Lower leg skin (tissue), 3 donors: Measurements from ENCODE around the gene RNF213.

Source experiments
- POLR2A ChIP-seq, 2 donors: fragments of 450-650 bp; IDR thresholded peaks; one replicate each; pipeline ENCODE4 v1.6.1; 2016 to 2017; ENCODE audit warnings: antibody characterized with exemption in 2 of 2, mild to moderate bottlenecking in 1 of 2, moderate library complexity in 1 of 2
- TF ChIP-seq, protein P1 (sequence below), 3 donors: fragments of 450-650 bp; IDR thresholded peaks; one replicate each; pipeline ENCODE4 v1.5.1; 2016; ENCODE audit warnings: antibody characterized with exemption in 3 of 3, mild to moderate bottlenecking in 3 of 3, moderate library complexity in 2 of 3

DNA sequence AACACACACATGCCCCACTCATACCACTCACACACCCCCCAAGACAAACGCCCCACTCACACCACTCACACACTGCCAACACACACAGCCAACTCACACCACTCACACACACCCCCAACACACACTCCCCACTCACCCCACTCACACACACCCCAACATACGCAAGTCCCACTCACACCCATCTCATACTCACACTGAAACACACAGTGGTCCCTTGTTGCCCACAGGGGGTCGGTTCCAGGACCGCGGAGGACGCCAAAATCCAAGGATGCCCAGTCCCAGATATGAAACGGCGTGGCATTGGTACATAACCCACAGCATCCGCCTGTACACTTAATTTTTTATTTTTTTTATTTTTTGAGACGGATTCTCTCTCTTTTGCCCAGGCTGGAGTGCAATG, 20.9 kb downstream of the RNF213 start:
- TF ChIP-seq, protein P1, sequence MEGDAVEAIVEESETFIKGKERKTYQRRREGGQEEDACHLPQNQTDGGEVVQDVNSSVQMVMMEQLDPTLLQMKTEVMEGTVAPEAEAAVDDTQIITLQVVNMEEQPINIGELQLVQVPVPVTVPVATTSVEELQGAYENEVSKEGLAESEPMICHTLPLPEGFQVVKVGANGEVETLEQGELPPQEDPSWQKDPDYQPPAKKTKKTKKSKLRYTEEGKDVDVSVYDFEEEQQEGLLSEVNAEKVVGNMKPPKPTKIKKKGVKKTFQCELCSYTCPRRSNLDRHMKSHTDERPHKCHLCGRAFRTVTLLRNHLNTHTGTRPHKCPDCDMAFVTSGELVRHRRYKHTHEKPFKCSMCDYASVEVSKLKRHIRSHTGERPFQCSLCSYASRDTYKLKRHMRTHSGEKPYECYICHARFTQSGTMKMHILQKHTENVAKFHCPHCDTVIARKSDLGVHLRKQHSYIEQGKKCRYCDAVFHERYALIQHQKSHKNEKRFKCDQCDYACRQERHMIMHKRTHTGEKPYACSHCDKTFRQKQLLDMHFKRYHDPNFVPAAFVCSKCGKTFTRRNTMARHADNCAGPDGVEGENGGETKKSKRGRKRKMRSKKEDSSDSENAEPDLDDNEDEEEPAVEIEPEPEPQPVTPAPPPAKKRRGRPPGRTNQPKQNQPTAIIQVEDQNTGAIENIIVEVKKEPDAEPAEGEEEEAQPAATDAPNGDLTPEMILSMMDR (IDR thresholded peaks at IDR 0.05), result no peak
- TF ChIP-seq POLR2A (IDR thresholded peaks at IDR 0.05), result no peak
